ENCODE measurements around the gene GBP2. TPM values are rescaled to one million over a fixed set of nuclear protein-coding genes. Genes with fewer than 3 reads are reported as not detected.

The GBP2 gene
- total and polyA plus RNA-seq, 9 of the 15 experiments (the other 6 are each of a cell fraction or from before 2014, with no cell fraction given), result 0.45 to 2.2 (median 0.69) TPM

- no peak overlapping the region for H2AFZ ChIP-seq (ENCODE audit: low read depth, low read length)
- intact Hi-C loops (cut with micrococcal nuclease) (no loop called here), in situ Hi-C loops (cut with MboI) (no loop called here)
- no peaks in the 10 kb centered on the region for H3K9me1 ChIP-seq (ENCODE audit: control insufficient read depth, insufficient read depth, low read length)
- ChIA-PET CTCF (ENCODE audit: low intra/inter-chr PET ratio) (no interaction called here), POLR2A (interaction anchor here (1.6 kb wide), 1 partner anchor 19 kb away, joined by 3 read pairs; no protein-coding TSS in a partner anchor)
- no peaks in the 10 kb centered on the region for H3K36me3 ChIP-seq (ENCODE audit: control insufficient read depth, insufficient read depth, low read length)
- H3K4me2 ChIP-seq (ENCODE audit: insufficient read depth, low read length), result no peak overlapping the region
- H3K9ac ChIP-seq (ENCODE audit: insufficient read depth in 1 of 2, low read depth in 2 of 2, low read length in 2 of 2), result no peak overlapping the region
- peak; percentile 40 for FAIRE-seq
- no peak overlapping the region for H3K4me3 ChIP-seq
- H3K27ac ChIP-seq (ENCODE audit: extremely low read depth, low read depth, low read length), result no peak overlapping the region
- 0% methylated on average over 2 of the region's 2 CpGs for WGBS (ENCODE audit: insufficient coverage, low coverage, missing lambda C conversion rate)
- H3K9me3 ChIP-seq (replicated peaks; ENCODE audit: control insufficient read depth, insufficient read depth, low read depth, low read length), result no peaks in the 10 kb centered on the region
- no peaks in the 10 kb centered on the region for H4K20me1 ChIP-seq (replicated peaks; ENCODE audit: control insufficient read depth, insufficient read depth, low read length)
- H3K4me1 ChIP-seq (replicated peaks in 1 of 2; ENCODE audit: control insufficient read depth in 2 of 2, insufficient read depth in 2 of 2, low read length in 2 of 2), result no peaks in the 10 kb centered on the region
- no peak for DNase-seq (ENCODE audit: extremely low read depth in 1 of 4, low spot score in 3 of 4)
- no TSS peak for BruUV-seq (replicated peaks)
- no peak for ATAC-seq
- no peak for TF ChIP-seq ZNF184 (CRISPR knock-in tag; IDR thresholded peaks at IDR 0.05)
- TF ChIP-seq, protein P1, sequence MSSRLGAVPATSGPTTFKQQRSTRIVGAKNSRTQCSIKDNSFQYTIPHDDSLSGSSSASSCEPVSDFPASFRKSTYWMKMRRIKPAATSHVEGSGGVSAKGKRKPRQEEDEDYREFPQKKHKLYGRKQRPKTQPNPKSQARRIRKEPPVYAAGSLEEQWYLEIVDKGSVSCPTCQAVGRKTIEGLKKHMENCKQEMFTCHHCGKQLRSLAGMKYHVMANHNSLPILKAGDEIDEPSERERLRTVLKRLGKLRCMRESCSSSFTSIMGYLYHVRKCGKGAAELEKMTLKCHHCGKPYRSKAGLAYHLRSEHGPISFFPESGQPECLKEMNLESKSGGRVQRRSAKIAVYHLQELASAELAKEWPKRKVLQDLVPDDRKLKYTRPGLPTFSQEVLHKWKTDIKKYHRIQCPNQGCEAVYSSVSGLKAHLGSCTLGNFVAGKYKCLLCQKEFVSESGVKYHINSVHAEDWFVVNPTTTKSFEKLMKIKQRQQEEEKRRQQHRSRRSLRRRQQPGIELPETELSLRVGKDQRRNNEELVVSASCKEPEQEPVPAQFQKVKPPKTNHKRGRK (tag; IDR thresholded peaks at IDR 0.05), result peak; percentile 17
- H3K27me3 ChIP-seq (ENCODE audit: control insufficient read depth in 2 of 2, insufficient read depth in 2 of 2, low read length in 2 of 2), result no peaks in the 10 kb centered on the region
- H3K79me2 ChIP-seq (ENCODE audit: control insufficient read depth, insufficient read depth, low read length), result no peaks in the 10 kb centered on the region
Observed at GRCh38 chr1:89069951-89070350, 56.0 kb downstream of the GBP2 start.

DNA sequence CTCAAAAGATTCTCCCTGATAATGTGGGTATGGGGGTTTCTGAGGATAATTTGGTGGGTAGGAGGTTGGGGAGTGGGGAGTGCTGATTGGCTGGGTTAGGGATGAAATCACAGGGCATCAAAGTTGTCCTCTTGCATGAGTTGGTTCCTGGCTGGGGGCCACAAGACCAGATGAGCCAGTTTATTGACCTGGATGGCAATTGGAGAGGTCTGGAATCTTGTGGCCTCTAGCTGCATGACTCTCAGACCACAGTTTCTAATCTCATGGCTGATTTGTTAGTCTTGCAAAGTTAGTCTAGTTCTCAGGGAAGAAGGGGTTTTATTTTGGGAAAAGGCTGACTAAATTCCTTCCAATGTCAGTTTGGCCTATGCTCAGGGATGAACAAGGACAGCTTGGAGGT lies 57.6 kb downstream of the GBP2 start:
- no peak overlapping the region for H3K27ac ChIP-seq (ENCODE audit: extremely low read depth, low read depth, low read length)
- no peaks in the 10 kb centered on the region for H4K20me1 ChIP-seq (replicated peaks; ENCODE audit: control insufficient read depth, insufficient read depth, low read length)
- DNase-seq (ENCODE audit: extremely low read depth in 1 of 4, low spot score in 3 of 4), result no peak
- no peak overlapping the region for H2AFZ ChIP-seq (ENCODE audit: low read depth, low read length)
- in situ Hi-C loops (cut with MboI) (no loop called here), intact Hi-C loops (cut with micrococcal nuclease) (no loop called here)
- ChIA-PET CTCF (ENCODE audit: low intra/inter-chr PET ratio) (no interaction called here), POLR2A (no interaction called here)
- ATAC-seq, result no peak
- no peaks in the 10 kb centered on the region for H3K4me1 ChIP-seq (replicated peaks in 1 of 2; ENCODE audit: control insufficient read depth in 2 of 2, insufficient read depth in 2 of 2, low read length in 2 of 2)
- no peaks in the 10 kb centered on the region for H3K9me3 ChIP-seq (replicated peaks; ENCODE audit: control insufficient read depth, insufficient read depth, low read depth, low read length)
- FAIRE-seq, result no peak
- no peaks in the 10 kb centered on the region for H3K27me3 ChIP-seq (ENCODE audit: control insufficient read depth in 2 of 2, insufficient read depth in 2 of 2, low read length in 2 of 2)
- no peak overlapping the region for H3K4me2 ChIP-seq (ENCODE audit: insufficient read depth, low read length)
- H3K79me2 ChIP-seq (ENCODE audit: control insufficient read depth, insufficient read depth, low read length), result no peaks in the 10 kb centered on the region
- H3K9me1 ChIP-seq (ENCODE audit: control insufficient read depth, insufficient read depth, low read length), result no peaks in the 10 kb centered on the region
- H3K9ac ChIP-seq (ENCODE audit: insufficient read depth in 1 of 2, low read depth in 2 of 2, low read length in 2 of 2), result no peak overlapping the region
- no TSS peak for BruUV-seq (replicated peaks)
- H3K4me3 ChIP-seq, result no peak overlapping the region
- H3K36me3 ChIP-seq (ENCODE audit: control insufficient read depth, insufficient read depth, low read length), result no peaks in the 10 kb centered on the region
- TF ChIP-seq XRCC5 (IDR thresholded peaks at IDR 0.05; ENCODE audit: low read depth, low read length), result no peak
- no peak for TF ChIP-seq ZFP30 (CRISPR knock-in tag; IDR thresholded peaks at IDR 0.05; ENCODE audit: borderline replicate concordance)
- TF ChIP-seq NFE2 (IDR thresholded peaks at IDR 0.05; ENCODE audit: low read depth), result no peak
- TF ChIP-seq GTF2B (IDR thresholded peaks at IDR 0.05; ENCODE audit: extremely low read depth, insufficient read length), result no peak
- TF ChIP-seq, protein P2, sequence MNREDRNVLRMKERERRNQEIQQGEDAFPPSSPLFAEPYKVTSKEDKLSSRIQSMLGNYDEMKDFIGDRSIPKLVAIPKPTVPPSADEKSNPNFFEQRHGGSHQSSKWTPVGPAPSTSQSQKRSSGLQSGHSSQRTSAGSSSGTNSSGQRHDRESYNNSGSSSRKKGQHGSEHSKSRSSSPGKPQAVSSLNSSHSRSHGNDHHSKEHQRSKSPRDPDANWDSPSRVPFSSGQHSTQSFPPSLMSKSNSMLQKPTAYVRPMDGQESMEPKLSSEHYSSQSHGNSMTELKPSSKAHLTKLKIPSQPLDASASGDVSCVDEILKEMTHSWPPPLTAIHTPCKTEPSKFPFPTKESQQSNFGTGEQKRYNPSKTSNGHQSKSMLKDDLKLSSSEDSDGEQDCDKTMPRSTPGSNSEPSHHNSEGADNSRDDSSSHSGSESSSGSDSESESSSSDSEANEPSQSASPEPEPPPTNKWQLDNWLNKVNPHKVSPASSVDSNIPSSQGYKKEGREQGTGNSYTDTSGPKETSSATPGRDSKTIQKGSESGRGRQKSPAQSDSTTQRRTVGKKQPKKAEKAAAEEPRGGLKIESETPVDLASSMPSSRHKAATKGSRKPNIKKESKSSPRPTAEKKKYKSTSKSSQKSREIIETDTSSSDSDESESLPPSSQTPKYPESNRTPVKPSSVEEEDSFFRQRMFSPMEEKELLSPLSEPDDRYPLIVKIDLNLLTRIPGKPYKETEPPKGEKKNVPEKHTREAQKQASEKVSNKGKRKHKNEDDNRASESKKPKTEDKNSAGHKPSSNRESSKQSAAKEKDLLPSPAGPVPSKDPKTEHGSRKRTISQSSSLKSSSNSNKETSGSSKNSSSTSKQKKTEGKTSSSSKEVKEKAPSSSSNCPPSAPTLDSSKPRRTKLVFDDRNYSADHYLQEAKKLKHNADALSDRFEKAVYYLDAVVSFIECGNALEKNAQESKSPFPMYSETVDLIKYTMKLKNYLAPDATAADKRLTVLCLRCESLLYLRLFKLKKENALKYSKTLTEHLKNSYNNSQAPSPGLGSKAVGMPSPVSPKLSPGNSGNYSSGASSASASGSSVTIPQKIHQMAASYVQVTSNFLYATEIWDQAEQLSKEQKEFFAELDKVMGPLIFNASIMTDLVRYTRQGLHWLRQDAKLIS (CRISPR knock-in tag; IDR thresholded peaks at IDR 0.05), result no peak

All from K562 (cell line).